K562 (cell line): ENCODE measurements around the gene NUP62CL. TPM values are rescaled to one million over a fixed set of nuclear protein-coding genes. Genes with fewer than 3 reads are reported as not detected.

Source experiments
- BCLAF1 ChIP-seq, 2 experiments: fragments of 450-650 bp in 1 of 2; IDR thresholded peaks; 2 replicates each; pipeline ENCODE4 v1.6.1; 2011 to 2017; ENCODE audit warnings: low read depth in 2 of 2, antibody characterized with exemption in 1 of 2, borderline replicate concordance in 1 of 2, low read length in 1 of 2, mild to moderate bottlenecking in 1 of 2, mixed read lengths in 1 of 2; ENCODE audit not compliant: control insufficient read depth in 1 of 2
- BMI1 ChIP-seq: fragments of 150-350 bp; IDR thresholded peaks from 2 replicates; pipeline ENCODE4 v1.6.1; 2014; ENCODE audit warnings: low read length
- BRCA1 ChIP-seq, 2 experiments: fragments of 450-650 bp in 1 of 2; sonication (generic) in 1 of 2; formaldehyde crosslinking in 1 of 2; IDR thresholded peaks; 2 replicates each; pipeline versions ENCODE4 v1.5.0 to v1.6.1; 2017 to 2020; ENCODE audit warnings: mild to moderate bottlenecking in 1 of 2, missing genetic modification reagents in 1 of 2
- MNT ChIP-seq, 2 experiments: fragments of 450-650 bp; conservative IDR thresholded peaks; 2 replicates each; pipeline ENCODE4 v1.6.1; 2017; ENCODE audit warnings: mild to moderate bottlenecking in 2 of 2, moderate library complexity in 2 of 2
- SUPT5H ChIP-seq: fragments of 450-650 bp; IDR thresholded peaks from 2 replicates; pipeline ENCODE4 v1.6.1; 2016
- TAF1 ChIP-seq: IDR thresholded peaks from 2 replicates; pipeline ENCODE4 v1.6.1; 2011; ENCODE audit warnings: mild to moderate bottlenecking, low read length, moderate library complexity; ENCODE audit not compliant: insufficient read depth, control insufficient read depth, severe bottlenecking; ENCODE audit errors: extremely low read depth
- ZNF445 ChIP-seq: fragments of 250-450 bp; sonication (Bioruptor Pico); IDR thresholded peaks from 2 replicates; pipeline ENCODE4 v1.4.0; 2020; ENCODE audit warnings: low read depth, mild to moderate bottlenecking, moderate library complexity
- ZNF586 ChIP-seq: fragments of 450-650 bp; formaldehyde crosslinking; conservative IDR thresholded peaks from 2 replicates; pipeline ENCODE4 v1.4.0; 2020; ENCODE audit warnings: mild to moderate bottlenecking, moderate library complexity
- polyA plus RNA-seq, 8 experiments: library from polyadenylated mRNA; depleted of rRNA in 4 of 8; stranded (reverse) in 5 of 8; unstranded in 3 of 8; fragments of >200 nt; fragmentation: Nextera tagmentation in 2 of 8; fragmentation: Illumina TruSeq in 1 of 8; extraction: Ambion mirVana in 2 of 8; extraction: Trizol in 1 of 8; gene quantifications; 2 replicates each; pipeline versions ENCODE4 v1.2.1 to v1.2.3, GENCODE V29; 2011 to 2014; ENCODE audit warnings: inconsistent platforms in 1 of 8, missing spikeins in 1 of 8
- total RNA-seq, 7 experiments: library from RNA; depleted of rRNA in 6 of 7; stranded (reverse); fragments of >200 nt in 6 of 7; fragmentation: Illumina TruSeq in 2 of 7; extraction: Trizol in 2 of 7; gene quantifications; 2 replicates each; pipeline versions ENCODE4 v1.2.1 to v1.2.3, GENCODE V29; 2011 to 2021; ENCODE audit warnings: low replicate concordance in 1 of 7
- TF ChIP-seq, protein P1 (sequence below): fragments of 450-650 bp; formaldehyde crosslinking; IDR thresholded peaks from 2 replicates; pipeline ENCODE4 v1.4.0; 2020; ENCODE audit warnings: mild to moderate bottlenecking, moderate library complexity
- TF ChIP-seq, protein P2 (sequence below), 2 experiments: fragments of 450-650 bp; formaldehyde crosslinking in 1 of 2; IDR thresholded peaks; 2 replicates each; pipeline versions ENCODE4 v1.4.0 to v1.6.1; 2014 to 2020; ENCODE audit warnings: mild to moderate bottlenecking in 2 of 2, borderline replicate concordance in 1 of 2, low read depth in 1 of 2

The NUP62CL gene
- total and polyA plus RNA-seq, 9 of the 15 experiments (the other 6 are each of a cell fraction or from before 2014, with no cell fraction given): 29.7 to 101 (median 42.7) TPM

- TF ChIP-seq ZNF445 (CRISPR knock-in tag) (no peak), BMI1 (peak; percentile 74), TAF1 (peak; percentile 75), BCLAF1 (IDR thresholded peaks at IDR 0.05; ENCODE audit: borderline replicate concordance in 1 of 2, control insufficient read depth in 1 of 2, low read depth in 2 of 2, low read length in 1 of 2) (no peak), BRCA1 (IDR thresholded peaks at IDR 0.05) (no peak), BRCA1 (CRISPR knock-in tag; IDR thresholded peaks at IDR 0.05) (no peak), ZNF586 (CRISPR knock-in tag) (no peak), MNT (conservative IDR thresholded peaks at IDR 0.05) (peak; percentile 84 to 91), SUPT5H (peak; percentile 74)
- TF ChIP-seq, protein P1, sequence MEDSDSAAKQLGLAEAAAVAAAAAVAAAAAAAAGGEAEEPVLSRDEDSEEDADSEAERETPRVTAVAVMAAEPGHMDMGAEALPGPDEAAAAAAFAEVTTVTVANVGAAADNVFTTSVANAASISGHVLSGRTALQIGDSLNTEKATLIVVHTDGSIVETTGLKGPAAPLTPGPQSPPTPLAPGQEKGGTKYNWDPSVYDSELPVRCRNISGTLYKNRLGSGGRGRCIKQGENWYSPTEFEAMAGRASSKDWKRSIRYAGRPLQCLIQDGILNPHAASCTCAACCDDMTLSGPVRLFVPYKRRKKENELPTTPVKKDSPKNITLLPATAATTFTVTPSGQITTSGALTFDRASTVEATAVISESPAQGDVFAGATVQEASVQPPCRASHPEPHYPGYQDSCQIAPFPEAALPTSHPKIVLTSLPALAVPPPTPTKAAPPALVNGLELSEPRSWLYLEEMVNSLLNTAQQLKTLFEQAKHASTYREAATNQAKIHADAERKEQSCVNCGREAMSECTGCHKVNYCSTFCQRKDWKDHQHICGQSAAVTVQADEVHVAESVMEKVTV (CRISPR knock-in tag): no peak
- TF ChIP-seq, protein P2, sequence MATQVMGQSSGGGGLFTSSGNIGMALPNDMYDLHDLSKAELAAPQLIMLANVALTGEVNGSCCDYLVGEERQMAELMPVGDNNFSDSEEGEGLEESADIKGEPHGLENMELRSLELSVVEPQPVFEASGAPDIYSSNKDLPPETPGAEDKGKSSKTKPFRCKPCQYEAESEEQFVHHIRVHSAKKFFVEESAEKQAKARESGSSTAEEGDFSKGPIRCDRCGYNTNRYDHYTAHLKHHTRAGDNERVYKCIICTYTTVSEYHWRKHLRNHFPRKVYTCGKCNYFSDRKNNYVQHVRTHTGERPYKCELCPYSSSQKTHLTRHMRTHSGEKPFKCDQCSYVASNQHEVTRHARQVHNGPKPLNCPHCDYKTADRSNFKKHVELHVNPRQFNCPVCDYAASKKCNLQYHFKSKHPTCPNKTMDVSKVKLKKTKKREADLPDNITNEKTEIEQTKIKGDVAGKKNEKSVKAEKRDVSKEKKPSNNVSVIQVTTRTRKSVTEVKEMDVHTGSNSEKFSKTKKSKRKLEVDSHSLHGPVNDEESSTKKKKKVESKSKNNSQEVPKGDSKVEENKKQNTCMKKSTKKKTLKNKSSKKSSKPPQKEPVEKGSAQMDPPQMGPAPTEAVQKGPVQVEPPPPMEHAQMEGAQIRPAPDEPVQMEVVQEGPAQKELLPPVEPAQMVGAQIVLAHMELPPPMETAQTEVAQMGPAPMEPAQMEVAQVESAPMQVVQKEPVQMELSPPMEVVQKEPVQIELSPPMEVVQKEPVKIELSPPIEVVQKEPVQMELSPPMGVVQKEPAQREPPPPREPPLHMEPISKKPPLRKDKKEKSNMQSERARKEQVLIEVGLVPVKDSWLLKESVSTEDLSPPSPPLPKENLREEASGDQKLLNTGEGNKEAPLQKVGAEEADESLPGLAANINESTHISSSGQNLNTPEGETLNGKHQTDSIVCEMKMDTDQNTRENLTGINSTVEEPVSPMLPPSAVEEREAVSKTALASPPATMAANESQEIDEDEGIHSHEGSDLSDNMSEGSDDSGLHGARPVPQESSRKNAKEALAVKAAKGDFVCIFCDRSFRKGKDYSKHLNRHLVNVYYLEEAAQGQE (IDR thresholded peaks at IDR 0.05; ENCODE audit: borderline replicate concordance): peak; percentile 96
- TF ChIP-seq, protein P2 (CRISPR knock-in tag; IDR thresholded peaks at IDR 0.05; ENCODE audit: low read depth): no peak
Measured at GRCh38 chrX:107205770-107206696, at the start of gene NUP62CL, which contains the start of gene DNAAF6 (continued).
